B cell (primary cell): Measurements from ENCODE around the gene USP12. TPM values are rescaled to one million over a fixed set of nuclear protein-coding genes. Genes with fewer than 3 reads are reported as not detected.

Experiments used
- ATAC-seq: fragments of 200-7000 bp; cut with Tn5 transposase; one replicate; pipeline ENCODE4 v1.10.0; 2021; ENCODE audit warnings: low read depth, mild to moderate bottlenecking, moderate number of reproducible peaks, moderate library complexity
- CTCF ChIA-PET: fragments of 350-600 bp; sonication (Branson Sonifier 250); formaldehyde crosslinking; loops from one replicate; lab custom pipeline; 2021; ENCODE audit warnings: antibody characterized with exemption, inconsistent platforms; lab: Charles Lee
- POLR2A ChIA-PET: fragments of 350-600 bp; sonication (Branson Sonifier 250); formaldehyde crosslinking; loops from one replicate; lab custom pipeline; 2021; ENCODE audit warnings: antibody characterized with exemption; lab: Charles Lee
- DNase-seq: peaks from one replicate; pipeline ENCODE4 v3.0.0; 2013
- H2AFZ ChIP-seq: 2 replicates; pipeline ENCODE4 v1.6.1; 2012; ENCODE audit warnings: mild to moderate bottlenecking, low read depth, low read length; ENCODE audit not compliant: insufficient read depth, poor library complexity, severe bottlenecking
- H3K27ac ChIP-seq, 2 donors: 1 replicate in 1 of 2; 2 replicates in 1 of 2; pipeline ENCODE4 v1.5.1; 2012 to 2013; ENCODE audit warnings: low read length in 2 of 2, mild to moderate bottlenecking in 2 of 2, moderate library complexity in 1 of 2
- H3K27me3 ChIP-seq, 4 experiments: fragments of 200-600 bp in 1 of 4; sonication (generic) in 1 of 4; replicated peaks in 1 of 4; 1 replicate in 2 of 4; 2 replicates in 2 of 4; pipeline versions ENCODE4 v1.6.1 to v1.7.0; 2013 to 2016; ENCODE audit warnings: low read length in 3 of 4, mild to moderate bottlenecking in 2 of 4, mixed read lengths in 1 of 4, moderate library complexity in 1 of 4; ENCODE audit not compliant: insufficient read depth in 4 of 4, control insufficient read depth in 3 of 4; ENCODE audit errors: control extremely low read depth in 1 of 4
- H3K36me3 ChIP-seq, 2 experiments: replicated peaks in 1 of 2; 1 replicate in 1 of 2; 2 replicates in 1 of 2; pipeline versions ENCODE4 v1.6.1 to v1.7.1; 2013; ENCODE audit warnings: low read length in 1 of 2; ENCODE audit not compliant: insufficient read depth in 2 of 2, control insufficient read depth in 1 of 2; ENCODE audit errors: control extremely low read depth in 1 of 2, extremely low read depth in 1 of 2
- H3K4me1 ChIP-seq, 2 donors: fragments of 200-600 bp in 1 of 2; sonication (generic) in 1 of 2; 1 replicate in 1 of 2; 2 replicates in 1 of 2; pipeline versions ENCODE4 v1.5.1 to v1.6.1; 2013 to 2017; ENCODE audit warnings: low read length in 2 of 2; ENCODE audit not compliant: control insufficient read depth in 2 of 2, insufficient read depth in 2 of 2
- H3K4me2 ChIP-seq: replicated peaks from 2 replicates; pipeline ENCODE3; 2012; ENCODE audit warnings: mild to moderate bottlenecking, low read depth, low read length; ENCODE audit not compliant: poor library complexity, severe bottlenecking
- H3K4me3 ChIP-seq, 5 experiments: fragments of 200-600 bp in 1 of 5; sonication (generic) in 1 of 5; 1 replicate in 3 of 5; 2 replicates in 2 of 5; pipeline versions ENCODE4 v1.5.1 to v1.7.0; 2011 to 2016; ENCODE audit warnings: low read length in 4 of 5, mild to moderate bottlenecking in 4 of 5, low read depth in 2 of 5, control low read depth in 1 of 5, moderate library complexity in 1 of 5; ENCODE audit not compliant: insufficient read depth in 1 of 5; ENCODE audit errors: control extremely low read depth in 1 of 5, extremely low read depth in 1 of 5
- H3K79me2 ChIP-seq: fragments of 200-600 bp; sonication (generic); one replicate; pipeline ENCODE4 v1.6.0; 2016; ENCODE audit warnings: low read length; ENCODE audit not compliant: control insufficient read depth, insufficient read depth
- H3K9ac ChIP-seq: fragments of 200-600 bp; sonication (generic); 2 replicates; pipeline ENCODE4 v1.6.1; 2017; ENCODE audit warnings: mild to moderate bottlenecking, low read length, moderate library complexity
- H3K9me3 ChIP-seq, 3 donors: one replicate each; pipeline versions ENCODE4 v1.6.1 to v1.7.1; 2013; ENCODE audit warnings: low read length in 2 of 3; ENCODE audit not compliant: control insufficient read depth in 2 of 3, insufficient read depth in 1 of 3; ENCODE audit errors: control extremely low read depth in 1 of 3
- H4K20me1 ChIP-seq: 2 replicates; pipeline ENCODE4 v1.6.0; 2012; ENCODE audit warnings: mild to moderate bottlenecking, low read length; ENCODE audit not compliant: insufficient read depth, control insufficient read depth, poor library complexity, severe bottlenecking
- H3K27ac Mint-ChIP-seq: one replicate; pipeline ENCODE4 v1.8.0; 2021; ENCODE audit warnings: mixed read lengths
- H3K27me3 Mint-ChIP-seq: one replicate; pipeline ENCODE4 v1.8.0; 2021; ENCODE audit warnings: mixed read lengths
- H3K4me1 Mint-ChIP-seq: one replicate; pipeline ENCODE4 v1.8.0; 2021; ENCODE audit warnings: mixed read lengths
- H3K4me3 Mint-ChIP-seq: one replicate; pipeline ENCODE4 v1.8.0; 2021; ENCODE audit warnings: mixed read lengths
- H3K9me3 Mint-ChIP-seq: one replicate; pipeline ENCODE4 v1.8.0; 2022; ENCODE audit warnings: mixed read lengths; ENCODE audit not compliant: insufficient read depth
- CTCF ChIP-seq: fragments of 200-600 bp; IDR thresholded peaks from one replicate; pipeline ENCODE4 v1.8.0; 2022; ENCODE audit warnings: antibody characterized with exemption, mild to moderate bottlenecking
- EZH2 ChIP-seq: IDR thresholded peaks from 2 replicates; pipeline ENCODE4 v1.6.1; 2012; ENCODE audit warnings: borderline replicate concordance, low read depth, mild to moderate bottlenecking, moderate library complexity, low read length; ENCODE audit not compliant: insufficient read depth, poor library complexity, severe bottlenecking
- WGBS: methylation state at CpG from one replicate; pipeline ENCODE4 v1.1.5; 2013; ENCODE audit warnings: missing lambda C conversion rate; ENCODE audit not compliant: insufficient coverage; 5-methylcytosine and 5-hydroxymethylcytosine counted together
- intact Hi-C: fragments of 100-400 bp; cut with micrococcal nuclease; formaldehyde crosslinking; loops from one replicate; pipeline ENCODE4 v1.10.0; 2022
- polyA plus RNA-seq: library from polyadenylated mRNA; depleted of rRNA; stranded (reverse); fragments of >200 nt; gene quantifications from 2 replicates; pipeline ENCODE4 v1.2.3, GENCODE V29; 2012
- total RNA-seq, 2 donors: library from RNA; stranded (reverse); fragments of 120-200 nt in 1 of 2; gene quantifications; 1 replicate in 1 of 2; 2 replicates in 1 of 2; pipeline versions ENCODE4 v1.2.3 to v1.2.4, GENCODE V29; 2013 to 2022

USP12 gene
- total and polyA plus RNA-seq, 2 donors (not counting 1 experiment from before 2014, with no cell fraction given), result 21.7 to 46.3 TPM

DNA sequence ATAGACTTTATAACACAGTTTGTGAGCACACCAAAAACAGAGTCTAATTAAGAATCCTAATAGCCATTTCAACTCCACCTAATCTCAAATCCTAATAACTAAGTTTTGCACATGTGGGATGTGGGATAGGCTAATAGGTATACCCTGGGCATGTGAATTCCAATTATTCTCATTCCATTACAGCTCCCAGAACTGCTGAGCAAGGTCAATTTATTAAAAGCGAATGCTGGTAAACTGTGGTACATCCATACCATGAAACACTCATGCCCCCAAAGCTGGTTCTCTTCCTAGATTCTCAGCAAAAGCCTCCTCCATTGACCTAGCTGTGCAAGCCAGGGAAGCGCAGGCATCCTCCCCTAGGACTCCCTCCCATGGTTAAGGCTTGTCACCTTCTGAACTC lies 113.8 kb downstream of the USP12 start:
- TF ChIP-seq CTCF, result no peak
- no peak for TF ChIP-seq EZH2
- Histone ChIP-seq H3K9ac (no peak overlapping the region), H3K27me3 (no peaks in the 10 kb centered on the region), H3K9me3 (no peaks in the 10 kb centered on the region), H3K4me3 (no peak overlapping the region), H3K27ac (no peak overlapping the region), H3K36me3 (no peaks in the 10 kb centered on the region), H3K4me2 (no peak overlapping the region), H4K20me1 (no peaks in the 10 kb centered on the region), H3K79me2 (no peaks in the 10 kb centered on the region), H3K4me1 (no peaks in the 10 kb centered on the region), H2AFZ (no peak overlapping the region)
- POLR2A ChIA-PET, result no interaction called here
- Mint-ChIP-seq H3K4me3 (no peak overlapping the region), H3K27me3 (no peaks in the 10 kb centered on the region), H3K9me3 (no peaks in the 10 kb centered on the region), H3K27ac (no peak overlapping the region), H3K4me1 (peaks cover 9% of the 10 kb centered on the region)
- CTCF ChIA-PET, result no interaction called here
- WGBS, result 100% methylated on average over 2 of the region's 2 CpGs
- DNase-seq, result no peak
- no peak for ATAC-seq
- intact Hi-C loops, result no loop called here

- H3K27me3 ChIP-seq, result no peaks in the 10 kb centered on the region
- no peaks in the 10 kb centered on the region for H3K79me2 ChIP-seq
- intact Hi-C loops, result no loop called here
- H3K27ac Mint-ChIP-seq, result no peak overlapping the region
- peaks cover 9% of the 10 kb centered on the region for H3K4me1 Mint-ChIP-seq
- ATAC-seq, result no peak
- no peak for TF ChIP-seq CTCF
- TF ChIP-seq EZH2, result no peak
- ChIA-PET POLR2A (no interaction called here), CTCF (no interaction called here)
- no peak overlapping the region for H3K4me3 ChIP-seq
- H4K20me1 ChIP-seq, result no peaks in the 10 kb centered on the region
- WGBS, result 100% methylated on average over 3 of the region's 6 CpGs
- H2AFZ ChIP-seq, result no peak overlapping the region
- no peak overlapping the region for H3K4me3 Mint-ChIP-seq
- no peaks in the 10 kb centered on the region for H3K36me3 ChIP-seq
- H3K9ac ChIP-seq, result no peak overlapping the region
- peaks cover 3% of the 10 kb centered on the region for H3K9me3 Mint-ChIP-seq
- H3K27ac ChIP-seq, result no peak overlapping the region
- H3K4me1 ChIP-seq, result no peaks in the 10 kb centered on the region
- no peak overlapping the region for H3K4me2 ChIP-seq
- no peak for DNase-seq
- no peaks in the 10 kb centered on the region for H3K27me3 Mint-ChIP-seq
- peaks cover 0 to 3% (median 0%) of the 10 kb centered on the region in 3 donors for H3K9me3 ChIP-seq
Observed at GRCh38 chr13:27055526-27055925, 116.1 kb downstream of the USP12 start.
